CD14-positive monocyte (primary cell): ENCODE measurements around the gene ARHGAP15. TPM values are rescaled to one million over a fixed set of nuclear protein-coding genes. Genes with fewer than 3 reads are reported as not detected.

Experiments used
- DNase-seq, 3 donors: peaks; one replicate each; pipeline ENCODE4 v3.0.0-alpha.2; 2011 to 2022
- H2AFZ ChIP-seq: 2 replicates; pipeline ENCODE4 v1.6.0; 2012; ENCODE audit warnings: mild to moderate bottlenecking, low read depth, low read length, inconsistent platforms; ENCODE audit not compliant: insufficient read depth, poor library complexity, severe bottlenecking
- H3K27ac ChIP-seq, 2 donors: 1 replicate in 1 of 2; 2 replicates in 1 of 2; pipeline ENCODE4 v1.5.1; 2012 to 2013; ENCODE audit warnings: low read length in 2 of 2, control low read depth in 1 of 2, inconsistent platforms in 1 of 2, low read depth in 1 of 2, mild to moderate bottlenecking in 1 of 2
- H3K27me3 ChIP-seq, 2 donors: one replicate each; pipeline versions ENCODE4 v1.6.0 to v1.6.1; 2011 to 2013; ENCODE audit warnings: low read length in 2 of 2; ENCODE audit not compliant: control insufficient read depth in 2 of 2, insufficient read depth in 2 of 2
- H3K36me3 ChIP-seq, 2 donors: replicated peaks in 1 of 2; 1 replicate in 1 of 2; 2 replicates in 1 of 2; pipeline versions ENCODE4 v1.5.1 to v1.6.1; 2012 to 2013; ENCODE audit warnings: low read length in 2 of 2, control low read depth in 1 of 2, inconsistent platforms in 1 of 2, mild to moderate bottlenecking in 1 of 2; ENCODE audit not compliant: insufficient read depth in 2 of 2, control insufficient read depth in 1 of 2
- H3K4me1 ChIP-seq, 2 donors: 1 replicate in 1 of 2; 2 replicates in 1 of 2; pipeline versions ENCODE4 v1.5.1 to v1.6.1; 2012 to 2013; ENCODE audit warnings: low read length in 2 of 2, control low read depth in 1 of 2, inconsistent platforms in 1 of 2, mild to moderate bottlenecking in 1 of 2, moderate library complexity in 1 of 2; ENCODE audit not compliant: insufficient read depth in 2 of 2, control insufficient read depth in 1 of 2
- H3K4me2 ChIP-seq: replicated peaks from 2 replicates; pipeline ENCODE3; 2012; ENCODE audit warnings: low read length, moderate library complexity, mild to moderate bottlenecking; ENCODE audit not compliant: poor library complexity, severe bottlenecking; ENCODE audit errors: extremely low read depth
- H3K4me3 ChIP-seq, 3 experiments: fragments of 200-600 bp in 1 of 3; sonication (generic) in 1 of 3; replicated peaks in 1 of 3; 1 replicate in 2 of 3; 2 replicates in 1 of 3; pipeline ENCODE4 v1.5.1; 2011 to 2013; ENCODE audit warnings: low read length in 3 of 3, mild to moderate bottlenecking in 3 of 3, control low read depth in 2 of 3, low read depth in 2 of 3, inconsistent platforms in 1 of 3, moderate library complexity in 1 of 3
- H3K79me2 ChIP-seq: 2 replicates; pipeline ENCODE4 v1.6.0; 2012; ENCODE audit warnings: mild to moderate bottlenecking, control low read depth, inconsistent platforms, low read length, moderate library complexity; ENCODE audit not compliant: insufficient read depth
- H3K9ac ChIP-seq: 2 replicates; pipeline ENCODE4 v1.6.0; 2017; ENCODE audit warnings: low read length, mild to moderate bottlenecking; ENCODE audit not compliant: insufficient read depth, poor library complexity, severe bottlenecking
- H3K9me3 ChIP-seq, 2 donors: replicated peaks in 1 of 2; 1 replicate in 1 of 2; 2 replicates in 1 of 2; pipeline versions ENCODE4 v1.5.1 to v1.6.1; 2012 to 2013; ENCODE audit warnings: low read length in 2 of 2, control low read depth in 1 of 2; ENCODE audit not compliant: control insufficient read depth in 1 of 2, insufficient read depth in 1 of 2
- H4K20me1 ChIP-seq: 2 replicates; pipeline ENCODE4 v1.6.0; 2012; ENCODE audit warnings: mild to moderate bottlenecking, low read length, control low read depth, moderate library complexity; ENCODE audit not compliant: insufficient read depth
- H3K27ac Mint-ChIP-seq, 7 donors: one replicate each; pipeline ENCODE4 v1.8.0; 2020; ENCODE audit warnings: mild to moderate bottlenecking in 7 of 7, mixed read lengths in 7 of 7, moderate library complexity in 6 of 7, inconsistent platforms in 2 of 7
- H3K27me3 Mint-ChIP-seq, 3 donors: one replicate each; pipeline ENCODE4 v1.8.0; 2021 to 2022; ENCODE audit warnings: low read depth in 3 of 3, mild to moderate bottlenecking in 3 of 3, mixed read lengths in 3 of 3, moderate library complexity in 3 of 3, inconsistent platforms in 1 of 3
- H3K36me3 Mint-ChIP-seq, 2 donors: one replicate each; pipeline ENCODE4 v1.8.0; 2020; ENCODE audit warnings: mixed read lengths in 2 of 2, inconsistent platforms in 1 of 2, mild to moderate bottlenecking in 1 of 2
- H3K4me1 Mint-ChIP-seq: one replicate; pipeline ENCODE4 v1.8.0; 2020; ENCODE audit warnings: mild to moderate bottlenecking, mixed read lengths
- H3K4me3 Mint-ChIP-seq, 2 donors: one replicate each; pipeline ENCODE4 v1.8.0; 2020; ENCODE audit warnings: mild to moderate bottlenecking in 2 of 2, mixed read lengths in 2 of 2, moderate library complexity in 1 of 2
- H3K9me3 Mint-ChIP-seq, 7 donors: one replicate each; pipeline ENCODE4 v1.8.0; 2020 to 2022; ENCODE audit warnings: mixed read lengths in 7 of 7, mild to moderate bottlenecking in 6 of 7, moderate library complexity in 6 of 7, inconsistent platforms in 2 of 7
- CTCF ChIP-seq: fragments of 200-600 bp; IDR thresholded peaks from one replicate; pipeline ENCODE4 v1.8.0; 2022; ENCODE audit warnings: antibody characterized with exemption, mild to moderate bottlenecking
- WGBS: methylation state at CpG from one replicate; pipeline ENCODE4 v1.1.5; 2013; ENCODE audit warnings: missing lambda C conversion rate; ENCODE audit not compliant: insufficient coverage; 5-methylcytosine and 5-hydroxymethylcytosine counted together
- intact Hi-C, 2 donors: fragments of 100-400 bp; cut with micrococcal nuclease; formaldehyde crosslinking; loops; one replicate each; pipeline versions ENCODE4 v1.15.0 to v1.15.1; 2023
- polyA plus RNA-seq, 3 donors: library from polyadenylated mRNA; depleted of rRNA in 1 of 3; unstranded in 2 of 3; stranded (reverse) in 1 of 3; fragments of 300-500 nt in 2 of 3; fragments of >200 nt in 1 of 3; fragmentation: Illumina TruSeq in 2 of 3; gene quantifications; 1 replicate in 2 of 3; 2 replicates in 1 of 3; pipeline ENCODE4 v1.2.3, GENCODE V29; 2012 to 2021

Gene ARHGAP15
- polyA plus RNA-seq, 3 donors: 35.4 to 50.9 (median 50.7) TPM

DNA sequence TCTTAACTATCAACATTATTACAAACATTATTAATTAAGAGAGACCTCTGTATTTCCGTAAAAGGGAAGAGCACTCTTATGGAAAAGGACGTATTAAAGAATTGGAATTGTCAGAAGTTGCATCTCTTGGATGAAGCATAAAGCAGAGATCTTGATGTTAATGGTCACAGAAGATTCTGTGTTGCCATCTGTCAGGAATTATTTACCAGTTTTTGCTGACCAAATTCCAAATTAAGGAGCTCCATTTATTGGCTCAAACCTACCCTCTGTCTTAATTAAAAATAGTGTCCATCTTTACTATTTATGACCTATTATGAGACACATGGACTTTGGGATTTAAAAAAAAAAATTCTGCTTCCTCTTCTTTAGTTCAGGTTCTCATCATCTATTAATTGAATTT is 232.1 kb downstream of the ARHGAP15 start:
- no peaks in the 10 kb centered on the region for H3K9me3 Mint-ChIP-seq
- peaks cover 4% of the 10 kb centered on the region for H4K20me1 ChIP-seq
- H3K36me3 ChIP-seq: no peaks in the 10 kb centered on the region

GRCh38 chr2:143371616-143372015 is 242.4 kb downstream of the ARHGAP15 start:
- H3K4me1 ChIP-seq: no peaks in the 10 kb centered on the region
- DNase-seq: no peak
- Mint-ChIP-seq H3K4me1 (peaks cover 2% of the 10 kb centered on the region), H3K9me3 (no peaks in the 10 kb centered on the region), H3K4me3 (no peak overlapping the region), H3K36me3 (peaks cover 12 to 13% of the 10 kb centered on the region in 2 donors), H3K27me3 (no peaks in the 10 kb centered on the region), H3K27ac (no peak overlapping the region)
- no CpG with 5 or more reads among the region's 2 CpGs for WGBS
- no peak overlapping the region for H3K4me2 ChIP-seq
- H3K27me3 ChIP-seq: no peaks in the 10 kb centered on the region
- no peak overlapping the region for H3K27ac ChIP-seq
- no peaks in the 10 kb centered on the region for H3K79me2 ChIP-seq
- intact Hi-C loops: no loop called here
- no peak overlapping the region for H3K4me3 ChIP-seq
- no peak overlapping the region for H3K9ac ChIP-seq
- H3K36me3 ChIP-seq: no peaks in the 10 kb centered on the region
- H3K9me3 ChIP-seq: no peaks in the 10 kb centered on the region
- no peaks in the 10 kb centered on the region for H4K20me1 ChIP-seq
- TF ChIP-seq CTCF: no peak
- no peak overlapping the region for H2AFZ ChIP-seq

More for the DNA sequence above, 232.1 kb downstream of the ARHGAP15 start:
- Mint-ChIP-seq H3K36me3 (peaks cover 6 to 11% of the 10 kb centered on the region in 2 donors), H3K4me3 (no peak overlapping the region), H3K27ac (no peak overlapping the region), H3K27me3 (peaks cover 0 to 2% (median 0%) of the 10 kb centered on the region in 3 donors), H3K4me1 (peaks cover 1% of the 10 kb centered on the region)
- WGBS: no CpG with 5 or more reads among the region's 2 CpGs
- no peak overlapping the region for H3K4me2 ChIP-seq
- no peak for DNase-seq
- no peaks in the 10 kb centered on the region for H3K9me3 ChIP-seq
- H3K27ac ChIP-seq: no peak overlapping the region
- H3K9ac ChIP-seq: no peak overlapping the region
- no peak for TF ChIP-seq CTCF
- H3K4me1 ChIP-seq: peaks cover under 1% of the 10 kb centered on the region in 2 donors
- H3K4me3 ChIP-seq: no peak overlapping the region
- no peaks in the 10 kb centered on the region for H3K27me3 ChIP-seq
- intact Hi-C loops: no loop called here
- peaks cover 5% of the 10 kb centered on the region for H3K79me2 ChIP-seq
- H2AFZ ChIP-seq: no peak overlapping the region
